ENCODE results near the gene TGFBR3L. TPM values are rescaled to one million over a fixed set of nuclear protein-coding genes. Genes with fewer than 3 reads are reported as not detected.
"Not testable (repeated sequence)": the region's sequence is repeated elsewhere in the genome, so short reads cannot be mapped to it uniquely, and the experiment has no call there.

TGFBR3L gene
- polyA plus RNA-seq, 1 donor (not counting 4 experiments of a cell fraction or from before 2014, with no cell fraction given) = 0.28 TPM

DNA sequence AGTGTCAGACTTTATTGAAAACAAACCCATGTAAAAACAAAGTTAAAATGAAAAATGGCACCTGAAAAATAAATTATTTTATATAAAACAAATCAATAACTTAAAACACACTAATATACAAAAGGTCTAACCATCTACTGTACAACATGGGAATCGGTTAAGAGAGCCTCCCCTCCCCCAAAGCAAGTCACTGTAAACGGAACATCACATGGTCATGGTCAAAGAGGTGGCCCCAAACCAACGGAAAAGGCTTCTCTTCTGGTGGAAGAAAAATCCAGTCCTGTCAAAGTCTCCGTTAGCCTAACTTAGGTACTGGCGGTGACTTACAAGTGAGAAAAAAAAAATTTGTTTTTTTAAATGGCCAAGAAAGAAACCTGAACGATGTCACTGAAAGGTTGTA is 44.6 kb downstream of the TGFBR3L start:
- Histone ChIP-seq H3K9ac (ENCODE audit: control insufficient read depth, extremely low read depth, insufficient read depth, low read length) (no peak overlapping the region), H3K4me3 (ENCODE audit: control insufficient read depth in 2 of 3, extremely low read depth in 1 of 3, insufficient read depth in 2 of 3, low read depth in 1 of 3, low read length in 3 of 3) (no peak overlapping the region), H4K20me1 (ENCODE audit: control insufficient read depth, extremely low read depth, insufficient read depth, low read length) (no peaks in the 10 kb centered on the region), H2AFZ (ENCODE audit: control insufficient read depth, low read length) (no peak overlapping the region), H3K4me2 (ENCODE audit: control insufficient read depth, extremely low read depth, insufficient read depth, low read depth, low read length) (no peak overlapping the region), H3K27ac (ENCODE audit: control insufficient read depth, insufficient read depth, low read length) (no peak overlapping the region), H3K4me1 (ENCODE audit: control insufficient read depth, extremely low read depth, insufficient read depth, low read length) (no peaks in the 10 kb centered on the region), H3K9me1 (ENCODE audit: control insufficient read depth, extremely low read depth, insufficient read depth, low read length) (no peaks in the 10 kb centered on the region), H3K27me3 (ENCODE audit: control insufficient read depth, extremely low read depth, insufficient read depth, low read length) (no peaks in the 10 kb centered on the region), H3K79me2 (ENCODE audit: control insufficient read depth, insufficient read depth, low read length) (no peaks in the 10 kb centered on the region), H3K36me3 (ENCODE audit: control insufficient read depth in 2 of 2, extremely low read depth in 1 of 2, insufficient read depth in 2 of 2, low read length in 2 of 2) (peaks cover 10 to 21% of the 10 kb centered on the region in 2 experiments), H3K9me3 (ENCODE audit: control insufficient read depth, low read depth, low read length) (no peaks in the 10 kb centered on the region)
- TF ChIP-seq CTCF (optimal IDR thresholded peaks at IDR 0.05 in 1 of 3, IDR thresholded peaks at IDR 0.05 in 1 of 3, conservative IDR thresholded peaks at IDR 0.05 in 1 of 3; ENCODE audit: extremely low read depth in 1 of 3, insufficient read depth in 2 of 3, low read length in 3 of 3) = no peak
- no peak for TF ChIP-seq EZH2 (IDR thresholded peaks at IDR 0.05; ENCODE audit: low read length)
- no peak for DNase-seq (ENCODE audit: low read depth, low spot score)
- no peak for FAIRE-seq
- dilution Hi-C loops (cut with MboI; ENCODE audit: extremely low pct_ligation_motif_present, low sequenced_read_pairs) = no loop called here

DNA sequence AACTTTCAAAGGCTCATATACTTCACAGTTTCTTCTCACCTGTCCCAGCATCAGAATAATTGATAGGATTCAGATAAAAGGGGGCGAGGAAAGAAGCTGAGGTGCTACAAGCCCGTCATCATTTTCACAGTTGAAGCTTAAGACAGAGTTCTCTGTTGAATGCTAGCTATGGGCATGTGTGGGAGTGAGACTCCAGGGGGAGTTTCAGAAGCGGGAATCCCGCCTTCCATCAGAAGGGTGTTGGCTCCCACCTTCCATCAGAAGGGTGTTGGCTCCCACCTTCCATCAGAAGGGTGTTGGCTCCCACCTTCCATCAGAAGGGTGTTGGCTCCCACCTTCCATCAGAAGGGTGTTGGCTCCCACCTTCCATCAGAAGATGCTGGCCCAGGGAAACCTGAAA is 46.5 kb downstream of the TGFBR3L start:
- H3K27ac ChIP-seq (ENCODE audit: control insufficient read depth, insufficient read depth, low read length); dilution Hi-C loops (cut with MboI; ENCODE audit: extremely low pct_ligation_motif_present, low sequenced_read_pairs); H3K9me3 ChIP-seq (ENCODE audit: control insufficient read depth, low read depth, low read length); H3K4me2 ChIP-seq (ENCODE audit: control insufficient read depth, extremely low read depth, insufficient read depth, low read depth, low read length); H3K9ac ChIP-seq (ENCODE audit: control insufficient read depth, extremely low read depth, insufficient read depth, low read length); FAIRE-seq; H3K79me2 ChIP-seq (ENCODE audit: control insufficient read depth, insufficient read depth, low read length); H3K4me3 ChIP-seq (ENCODE audit: control insufficient read depth in 2 of 3, extremely low read depth in 1 of 3, insufficient read depth in 2 of 3, low read depth in 1 of 3, low read length in 3 of 3); H3K9me1 ChIP-seq (ENCODE audit: control insufficient read depth, extremely low read depth, insufficient read depth, low read length); H4K20me1 ChIP-seq (ENCODE audit: control insufficient read depth, extremely low read depth, insufficient read depth, low read length); DNase-seq (ENCODE audit: low read depth, low spot score); H3K27me3 ChIP-seq (ENCODE audit: control insufficient read depth, extremely low read depth, insufficient read depth, low read length); H3K4me1 ChIP-seq (ENCODE audit: control insufficient read depth, extremely low read depth, insufficient read depth, low read length); H2AFZ ChIP-seq (ENCODE audit: control insufficient read depth, low read length): not testable (repeated sequence)
- peaks cover 14 to 22% of the 10 kb centered on the region in 2 experiments for H3K36me3 ChIP-seq (ENCODE audit: control insufficient read depth in 2 of 2, extremely low read depth in 1 of 2, insufficient read depth in 2 of 2, low read length in 2 of 2)

DNA sequence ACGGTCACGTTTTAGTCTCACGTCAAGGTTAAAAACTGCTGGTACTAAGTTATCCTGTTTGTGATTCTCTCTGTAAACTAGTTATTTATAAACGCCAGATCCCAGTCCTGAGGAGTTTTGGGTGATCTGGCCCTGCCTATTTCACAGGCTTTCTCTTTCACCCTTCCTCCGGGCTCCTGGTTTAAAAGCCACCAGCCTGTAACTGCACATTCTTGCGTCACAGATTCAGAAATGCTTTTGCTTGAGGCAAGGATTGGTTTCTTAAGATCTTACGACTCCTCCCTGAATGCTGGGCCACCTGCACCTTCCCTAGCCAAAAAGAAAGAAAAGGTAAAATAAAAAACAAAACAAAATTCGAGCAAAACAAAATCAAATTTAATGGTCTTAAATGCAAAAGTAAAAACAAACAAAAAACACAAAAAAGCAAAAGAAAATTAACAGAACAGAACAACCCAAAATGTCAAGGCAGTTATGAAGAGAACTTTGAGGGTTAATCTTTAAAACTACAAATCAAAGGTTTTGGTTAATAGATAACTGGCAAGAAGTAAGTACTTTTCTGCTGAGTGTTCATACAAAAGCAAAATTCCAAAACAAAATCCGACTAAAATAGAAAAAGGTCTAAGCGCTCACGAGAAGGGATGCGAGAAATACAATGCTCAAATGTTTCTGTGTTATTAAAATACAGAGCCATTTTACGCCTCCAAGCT is 47.4 kb downstream of the TGFBR3L start:
- H4K20me1 ChIP-seq (ENCODE audit: control insufficient read depth, extremely low read depth, insufficient read depth, low read length) = no peaks in the 10 kb centered on the region
- H3K27ac ChIP-seq (ENCODE audit: control insufficient read depth, insufficient read depth, low read length) = no peak overlapping the region
- no peaks in the 10 kb centered on the region for H3K79me2 ChIP-seq (ENCODE audit: control insufficient read depth, insufficient read depth, low read length)
- H3K9me3 ChIP-seq (ENCODE audit: control insufficient read depth, low read depth, low read length) = no peaks in the 10 kb centered on the region
- no peak overlapping the region for H3K4me2 ChIP-seq (ENCODE audit: control insufficient read depth, extremely low read depth, insufficient read depth, low read depth, low read length)
- H2AFZ ChIP-seq (ENCODE audit: control insufficient read depth, low read length) = no peak overlapping the region
- H3K4me1 ChIP-seq (ENCODE audit: control insufficient read depth, extremely low read depth, insufficient read depth, low read length) = no peaks in the 10 kb centered on the region
- TF ChIP-seq CTCF (optimal IDR thresholded peaks at IDR 0.05 in 1 of 3, IDR thresholded peaks at IDR 0.05 in 1 of 3, conservative IDR thresholded peaks at IDR 0.05 in 1 of 3; ENCODE audit: extremely low read depth in 1 of 3, insufficient read depth in 2 of 3, low read length in 3 of 3) = no peak
- TF ChIP-seq EZH2 (IDR thresholded peaks at IDR 0.05; ENCODE audit: low read length) = no peak
- H3K36me3 ChIP-seq (ENCODE audit: control insufficient read depth in 2 of 2, extremely low read depth in 1 of 2, insufficient read depth in 2 of 2, low read length in 2 of 2) = peaks cover 15 to 24% of the 10 kb centered on the region in 2 experiments
- no peak overlapping the region for H3K9ac ChIP-seq (ENCODE audit: control insufficient read depth, extremely low read depth, insufficient read depth, low read length)
- no peaks in the 10 kb centered on the region for H3K9me1 ChIP-seq (ENCODE audit: control insufficient read depth, extremely low read depth, insufficient read depth, low read length)
- DNase-seq (ENCODE audit: low read depth, low spot score) (no peak), FAIRE-seq (no peak)
- H3K4me3 ChIP-seq (ENCODE audit: control insufficient read depth in 2 of 3, extremely low read depth in 1 of 3, insufficient read depth in 2 of 3, low read depth in 1 of 3, low read length in 3 of 3) = no peak overlapping the region
- dilution Hi-C loops (cut with MboI; ENCODE audit: extremely low pct_ligation_motif_present, low sequenced_read_pairs) = no loop called here
- H3K27me3 ChIP-seq (ENCODE audit: control insufficient read depth, extremely low read depth, insufficient read depth, low read length) = no peaks in the 10 kb centered on the region

Measured in keratinocyte (primary cell).